SIG-M5 treated with dmso at 0.1 percent for 504 hours (cell line): ENCODE data around the gene KIR2DL1.
"Not testable (repeated sequence)": the region's sequence is repeated elsewhere in the genome, so short reads cannot be mapped to it uniquely, and the experiment has no call there.

Source experiments
- DNase-seq: peaks from one replicate; lab custom pipeline; 2025; ENCODE audit not compliant: unreplicated experiment; lab: John Stamatoyannopoulos, UW

The KIR2DL1 gene

GRCh38 chr19:54771018-54771960, 1.7 kb downstream of the KIR2DL1 start:
- not testable (repeated sequence) for DNase-seq

GRCh38 chr19:54772666-54773065, 3.1 kb downstream of the KIR2DL1 start:
- DNase-seq: not testable (repeated sequence)

GRCh38 chr19:54775095-54775815, 5.7 kb downstream of the KIR2DL1 start:
- not testable (repeated sequence) for DNase-seq

GRCh38 chr19:54775830-54776229, 6.2 kb downstream of the KIR2DL1 start:
- DNase-seq: not testable (repeated sequence)

- not testable (repeated sequence) for DNase-seq
Observed at GRCh38 chr19:54777851-54778250, 8.3 kb downstream of the KIR2DL1 start.

GRCh38 chr19:54778896-54779295, 9.3 kb downstream of the KIR2DL1 start:
- not testable (repeated sequence) for DNase-seq

- not testable (repeated sequence) for DNase-seq
Observed at GRCh38 chr19:54782916-54783315, 13.3 kb downstream of the KIR2DL1 start.

GRCh38 chr19:54786091-54786723, 16.6 kb downstream of the KIR2DL1 start:
- DNase-seq: not testable (repeated sequence)

- not testable (repeated sequence) for DNase-seq
Observed at GRCh38 chr19:54788154-54788553, 18.6 kb downstream of the KIR2DL1 start.

GRCh38 chr19:54790711-54791110, 21.1 kb downstream of the KIR2DL1 start:
- DNase-seq: no peak

GRCh38 chr19:54791476-54791875, 21.9 kb downstream of the KIR2DL1 start:
- DNase-seq: no peak

GRCh38 chr19:54792814-54793213, 23.2 kb downstream of the KIR2DL1 start:
- DNase-seq: no peak

- DNase-seq: peak; percentile 81
Observed at GRCh38 chr19:54795758-54796157, 26.2 kb downstream of the KIR2DL1 start.

DNA sequence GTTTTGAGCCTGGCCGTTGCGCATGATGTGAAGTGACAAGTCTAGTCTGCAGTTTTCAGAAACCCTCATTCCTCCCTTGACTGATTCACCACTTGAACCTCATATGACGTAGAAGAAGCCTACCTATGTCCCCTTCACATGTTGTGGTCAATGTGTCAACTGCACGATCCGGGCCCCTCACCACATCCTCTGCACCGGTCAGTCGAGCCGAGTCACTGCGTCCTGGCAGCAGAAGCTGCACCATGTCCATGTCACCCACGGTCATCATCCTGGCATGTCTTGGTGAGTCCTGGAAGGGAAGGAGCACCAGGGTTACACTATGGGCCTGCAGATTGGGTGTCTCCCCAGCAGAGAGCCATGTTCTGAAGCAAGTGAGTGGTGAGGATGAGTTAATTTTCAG, 33.8 kb downstream of the KIR2DL1 start, which contains the start of gene KIR2DL4:
Gene KIR2DL4 (plus strand): TSS at position 201 of the 400 bp plus-strand sequence. CDS start 42 bp downstream, at position 243.
- DNase-seq: no peak

GRCh38 chr19:54804101-54804500, 34.5 kb downstream of the KIR2DL1 start:
- DNase-seq: no peak

- DNase-seq: no peak
Observed at GRCh38 chr19:54804571-54804970, 35.0 kb downstream of the KIR2DL1 start.

- DNase-seq: no peak
Observed at GRCh38 chr19:54805665-54806515, 36.3 kb downstream of the KIR2DL1 start.

DNA sequence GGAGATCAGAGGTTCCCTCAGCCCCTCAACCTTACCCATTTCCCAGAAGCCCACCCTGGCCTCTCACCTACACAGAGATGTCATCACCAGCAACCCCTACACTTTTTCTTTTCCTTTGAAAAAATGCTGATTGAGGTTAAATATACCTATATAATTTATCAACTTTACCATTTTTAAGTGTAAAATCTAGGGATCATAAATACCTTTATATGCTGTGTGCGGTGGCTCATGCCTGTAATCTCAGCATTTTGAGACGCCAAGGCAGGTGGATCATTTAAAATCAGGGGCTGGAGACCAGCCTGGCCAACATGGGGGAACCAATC, 36.9 kb downstream of the KIR2DL1 start:
- DNase-seq: no peak

DNA sequence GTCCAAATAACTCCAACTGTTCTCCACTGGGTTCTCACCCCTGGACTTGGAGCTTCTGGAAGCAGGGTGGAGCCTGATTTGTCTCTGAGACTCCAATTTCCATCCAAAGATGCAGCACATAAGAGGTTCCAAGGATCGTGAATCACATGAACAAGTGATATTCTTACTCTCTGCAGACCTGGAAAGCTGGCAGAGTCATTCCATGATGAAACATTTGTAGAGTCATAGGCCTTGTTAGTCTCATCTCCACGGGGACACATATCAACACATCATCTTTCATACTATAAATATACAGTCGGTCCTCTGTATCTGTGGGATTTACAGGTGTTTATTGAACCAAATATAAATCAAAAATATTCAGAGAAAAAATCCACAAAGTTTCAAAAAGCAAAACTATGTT, 45.0 kb downstream of the KIR2DL1 start:
- DNase-seq: not testable (repeated sequence)

GRCh38 chr19:54816251-54816650, 46.7 kb downstream of the KIR2DL1 start, which contains the start of gene KIR3DL1:
Gene KIR3DL1 (plus strand): TSS chr19:54816468.
- not testable (repeated sequence) for DNase-seq
